ENCODE measurements around the gene IFITM10.

Gene IFITM10

GRCh38 chr11:1761857-1762536 is 11.6 kb upstream of the IFITM10 start:
- TF ChIP-seq GATA2 (IDR thresholded peaks at IDR 0.05; ENCODE audit: low read depth, low read length) (no peak), GATA3 (IDR thresholded peaks at IDR 0.05; ENCODE audit: low read depth, low read length) (no peak)

- TF ChIP-seq GATA3 (IDR thresholded peaks at IDR 0.05; ENCODE audit: low read depth, low read length) (no peak), GATA2 (IDR thresholded peaks at IDR 0.05; ENCODE audit: low read depth, low read length) (no peak)
Measured at GRCh38 chr11:1761110-1761856, 10.9 kb upstream of the IFITM10 start.

- TF ChIP-seq GATA3 (IDR thresholded peaks at IDR 0.05; ENCODE audit: low read depth, low read length) = no peak
- TF ChIP-seq GATA2 (IDR thresholded peaks at IDR 0.05; ENCODE audit: low read depth, low read length) = no peak
Measured at GRCh38 chr11:1760351-1761109, 10.1 kb upstream of the IFITM10 start.

- TF ChIP-seq GATA3 (IDR thresholded peaks at IDR 0.05; ENCODE audit: low read depth, low read length) (no peak), GATA2 (IDR thresholded peaks at IDR 0.05; ENCODE audit: low read depth, low read length) (no peak)
Measured at GRCh38 chr11:1759851-1760220, 9.4 kb upstream of the IFITM10 start.

- TF ChIP-seq GATA3 (IDR thresholded peaks at IDR 0.05; ENCODE audit: low read depth, low read length) (no peak), GATA2 (IDR thresholded peaks at IDR 0.05; ENCODE audit: low read depth, low read length) (no peak)
Measured at GRCh38 chr11:1759151-1759850, 8.9 kb upstream of the IFITM10 start.

GRCh38 chr11:1758611-1759150 is 8.3 kb upstream of the IFITM10 start:
- no peak for TF ChIP-seq GATA2 (IDR thresholded peaks at IDR 0.05; ENCODE audit: low read depth, low read length)
- TF ChIP-seq GATA3 (IDR thresholded peaks at IDR 0.05; ENCODE audit: low read depth, low read length) = no peak

- TF ChIP-seq GATA2 (IDR thresholded peaks at IDR 0.05; ENCODE audit: low read depth, low read length) (no peak), GATA3 (IDR thresholded peaks at IDR 0.05; ENCODE audit: low read depth, low read length) (no peak)
Measured at GRCh38 chr11:1757861-1758610, 7.6 kb upstream of the IFITM10 start.

- TF ChIP-seq GATA2 (IDR thresholded peaks at IDR 0.05; ENCODE audit: low read depth, low read length) (no peak), GATA3 (IDR thresholded peaks at IDR 0.05; ENCODE audit: low read depth, low read length) (no peak)
Measured at GRCh38 chr11:1756791-1757771, 6.7 kb upstream of the IFITM10 start.

GRCh38 chr11:1755692-1756561 is 5.5 kb upstream of the IFITM10 start:
- TF ChIP-seq GATA3 (IDR thresholded peaks at IDR 0.05; ENCODE audit: low read depth, low read length) = no peak
- TF ChIP-seq GATA2 (IDR thresholded peaks at IDR 0.05; ENCODE audit: low read depth, low read length) = no peak

GRCh38 chr11:1755344-1755691 is 4.9 kb upstream of the IFITM10 start:
- TF ChIP-seq GATA2 (IDR thresholded peaks at IDR 0.05; ENCODE audit: low read depth, low read length) (no peak), GATA3 (IDR thresholded peaks at IDR 0.05; ENCODE audit: low read depth, low read length) (no peak)

- TF ChIP-seq GATA3 (IDR thresholded peaks at IDR 0.05; ENCODE audit: low read depth, low read length) (no peak), GATA2 (IDR thresholded peaks at IDR 0.05; ENCODE audit: low read depth, low read length) (no peak)
Measured at GRCh38 chr11:1754376-1755150, 4.2 kb upstream of the IFITM10 start.
